GM12891 (cell line): ENCODE measurements around the gene KCP.

ENCODE experiments used
- DNase-seq: peaks from one replicate; pipeline ENCODE4 v3.0.0; 2011; ENCODE audit warnings: low spot score; ENCODE audit not compliant: insufficient read length
- FAIRE-seq: peaks from 2 replicates; lab custom pipeline; 2011; peaks lifted over from hg19 to GRCh38; lab: Jason Lieb, UNC
- PAX5 ChIP-seq: IDR thresholded peaks from 2 replicates; pipeline ENCODE4 v1.6.1; 2011; ENCODE audit warnings: low read length, moderate library complexity, mild to moderate bottlenecking; ENCODE audit not compliant: insufficient read depth, severe bottlenecking
- POLR2A ChIP-seq: IDR thresholded peaks from 2 replicates; pipeline ENCODE4 v1.6.1; 2011; ENCODE audit warnings: low read depth, low read length, control low read depth
- POLR2AphosphoS5 ChIP-seq: IDR thresholded peaks from 2 replicates; pipeline ENCODE4 v1.6.1; 2011; ENCODE audit warnings: low read depth, low read length, control low read depth
- POU2F2 ChIP-seq: IDR thresholded peaks from 2 replicates; pipeline ENCODE4 v1.6.1; 2011; ENCODE audit warnings: low read depth, mild to moderate bottlenecking, control low read depth, low read length, moderate library complexity
- SPI1 ChIP-seq: IDR thresholded peaks from 2 replicates; pipeline ENCODE4 v1.6.1; 2011; ENCODE audit warnings: low read depth, low read length, control low read depth
- TAF1 ChIP-seq: IDR thresholded peaks from 2 replicates; pipeline ENCODE4 v1.6.1; 2011; ENCODE audit warnings: low read depth, low read length, control low read depth

KCP gene

DNA sequence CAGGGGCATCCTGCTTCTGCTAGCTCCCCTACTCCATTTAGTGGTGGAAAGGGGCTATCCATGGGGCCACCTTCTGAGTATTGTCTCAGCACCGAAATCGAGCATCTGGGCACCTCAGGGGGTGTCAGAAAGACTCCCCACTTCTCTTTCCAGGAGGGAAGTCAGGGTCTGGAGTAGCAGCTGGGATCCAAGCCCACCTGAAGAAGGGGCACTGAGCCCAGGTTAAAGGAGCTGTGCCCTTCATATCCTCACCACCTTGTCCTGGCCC, 77.7 kb downstream of the KCP start:
- no peak for FAIRE-seq
- TF ChIP-seq PAX5: no peak
- TF ChIP-seq SPI1: no peak
- TF ChIP-seq TAF1: no peak
- TF ChIP-seq POLR2A: no peak
- TF ChIP-seq POU2F2: no peak
- no peak for TF ChIP-seq POLR2AphosphoS5

DNA sequence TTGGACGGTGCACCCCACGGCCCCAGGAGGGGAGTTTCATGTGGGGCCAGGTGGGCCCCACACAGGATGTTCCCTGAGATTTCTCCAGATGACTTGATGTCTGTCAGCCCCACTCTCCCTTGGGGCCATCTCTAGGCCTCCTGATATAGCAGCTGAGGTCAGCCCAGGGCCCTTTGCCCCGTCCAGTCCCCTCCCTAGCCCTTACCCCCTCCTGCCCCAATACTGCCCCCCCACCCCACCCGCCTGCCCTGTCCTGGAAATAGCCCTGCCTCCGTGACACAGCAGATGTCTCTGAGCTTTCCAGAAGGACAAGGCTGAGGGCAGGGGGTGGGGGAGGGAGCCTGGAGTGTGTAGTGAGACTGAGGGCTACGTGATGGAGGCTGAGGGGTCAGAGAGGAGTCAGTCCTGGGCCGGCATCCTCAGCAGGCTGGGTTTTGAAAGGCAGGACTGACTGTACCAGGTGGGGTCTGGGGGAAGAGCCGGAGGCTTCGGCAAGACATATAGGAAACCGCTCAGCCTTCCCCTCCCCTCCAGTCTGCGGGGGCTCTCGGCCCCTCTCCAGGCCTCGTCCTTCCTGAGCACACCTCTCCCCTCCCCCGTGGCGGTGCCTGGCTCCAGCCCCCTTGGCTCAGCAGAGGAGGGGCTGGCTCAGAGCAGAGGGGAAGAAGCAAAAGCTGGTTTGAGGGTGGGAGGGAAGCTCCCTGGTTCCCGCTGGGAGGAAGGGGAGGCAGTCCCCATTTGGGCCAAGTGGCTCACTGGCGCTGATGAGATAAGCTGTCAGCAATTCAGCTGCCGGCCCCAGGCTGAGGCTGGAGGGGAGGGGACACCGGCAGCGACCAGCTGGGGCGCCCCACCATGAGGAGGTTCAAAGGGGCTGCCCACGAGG, 78.3 kb downstream of the KCP start:
- TF ChIP-seq TAF1 (no peak), POU2F2 (no peak), PAX5 (no peak), POLR2AphosphoS5 (no peak), SPI1 (no peak), POLR2A (no peak)
- DNase-seq: no peak
- no peak for FAIRE-seq

More for the DNA sequence above, 77.7 kb downstream of the KCP start:
- DNase-seq: no peak

DNA sequence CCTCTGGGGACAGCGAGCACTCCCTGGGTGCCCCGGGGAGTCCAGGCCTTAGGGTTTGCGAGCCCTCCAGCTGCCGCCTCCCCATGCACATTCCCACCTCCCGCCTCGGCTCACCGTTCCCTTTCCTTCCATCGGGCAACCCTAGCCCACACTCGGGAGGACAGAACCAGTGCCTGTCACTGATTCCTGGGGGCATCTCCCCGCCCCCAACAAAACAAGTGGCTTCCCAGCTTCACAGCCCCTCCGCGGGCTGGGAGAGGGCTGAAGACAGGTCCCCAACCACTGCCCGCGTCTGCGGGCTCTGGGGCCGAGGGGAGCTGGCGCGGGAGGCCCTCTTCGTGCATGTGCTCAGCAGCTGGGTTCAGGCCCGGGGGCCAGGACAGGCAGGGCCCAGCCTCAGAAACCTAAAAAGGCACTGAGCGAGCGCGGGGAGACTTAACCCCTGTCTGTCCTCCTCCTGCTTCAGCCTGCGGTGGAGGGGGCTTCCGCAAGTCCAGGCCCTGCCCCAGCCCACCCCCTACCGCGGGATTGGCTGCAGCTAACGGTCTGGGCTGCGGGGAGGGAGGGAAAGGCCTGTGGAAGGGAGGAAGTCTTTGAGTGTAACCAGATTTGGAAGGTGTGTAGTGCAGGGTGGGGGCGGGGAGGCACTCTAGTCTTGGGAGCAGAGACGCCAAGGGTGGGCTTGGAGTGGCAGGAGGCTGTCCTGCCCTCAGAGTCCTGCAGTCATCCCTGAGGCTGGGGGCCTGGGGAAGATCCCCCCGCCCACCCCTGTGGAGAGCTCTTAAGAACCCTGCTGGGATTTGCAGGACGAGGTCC, 79.1 kb downstream of the KCP start:
- DNase-seq (no peak), FAIRE-seq (peak; percentile 33)
- TF ChIP-seq TAF1 (no peak), SPI1 (peak; percentile 17; the same call in 1 of the 2 replicates)

DNA sequence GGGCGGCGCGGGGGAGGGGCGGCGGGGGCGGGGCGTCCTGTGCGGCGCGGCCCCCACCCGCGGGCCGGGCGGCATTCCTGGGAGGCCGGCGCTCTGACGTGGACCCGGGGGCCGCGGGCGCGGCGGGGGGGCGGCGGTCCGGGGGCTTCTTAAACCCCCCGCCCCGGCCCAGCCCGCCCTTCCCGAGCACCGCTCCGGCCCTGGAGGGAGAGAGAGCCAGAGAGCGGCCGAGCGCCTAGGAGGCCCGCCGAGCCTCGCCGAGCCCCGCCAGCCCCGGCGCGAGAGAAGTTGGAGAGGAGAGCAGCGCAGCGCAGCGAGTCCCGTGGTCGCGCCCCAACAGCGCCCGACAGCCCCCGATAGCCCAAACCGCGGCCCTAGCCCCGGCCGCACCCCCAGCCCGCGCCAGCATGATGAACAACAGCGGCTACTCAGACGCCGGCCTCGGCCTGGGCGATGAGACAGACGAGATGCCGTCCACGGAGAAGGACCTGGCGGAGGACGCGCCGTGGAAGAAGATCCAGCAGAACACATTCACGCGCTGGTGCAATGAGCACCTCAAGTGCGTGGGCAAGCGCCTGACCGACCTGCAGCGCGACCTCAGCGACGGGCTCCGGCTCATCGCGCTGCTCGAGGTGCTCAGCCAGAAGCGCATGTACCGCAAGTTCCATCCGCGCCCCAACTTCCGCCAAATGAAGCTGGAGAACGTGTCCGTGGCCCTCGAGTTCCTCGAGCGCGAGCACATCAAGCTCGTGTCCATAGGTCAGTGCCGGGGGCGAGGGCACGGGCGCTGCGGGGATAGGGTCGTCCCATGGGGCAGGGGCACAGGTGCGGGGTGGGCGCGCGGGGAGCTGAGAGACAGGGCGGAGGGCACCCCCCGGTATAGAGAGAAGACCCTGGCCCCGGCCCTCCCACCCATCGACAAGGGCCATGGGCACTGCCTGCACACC, 80.0 kb downstream of the KCP start, which contains the start of gene FLNC:
TSS of gene FLNC (plus strand) at position 176 of the 947 bp plus-strand sequence. CDS start at position 408, 232 bp downstream.
- no peak for TF ChIP-seq TAF1
- TF ChIP-seq POU2F2: no peak
- no peak for TF ChIP-seq PAX5
- no peak for TF ChIP-seq POLR2A
- DNase-seq: no peak
- peak; percentile 84 for FAIRE-seq

DNA sequence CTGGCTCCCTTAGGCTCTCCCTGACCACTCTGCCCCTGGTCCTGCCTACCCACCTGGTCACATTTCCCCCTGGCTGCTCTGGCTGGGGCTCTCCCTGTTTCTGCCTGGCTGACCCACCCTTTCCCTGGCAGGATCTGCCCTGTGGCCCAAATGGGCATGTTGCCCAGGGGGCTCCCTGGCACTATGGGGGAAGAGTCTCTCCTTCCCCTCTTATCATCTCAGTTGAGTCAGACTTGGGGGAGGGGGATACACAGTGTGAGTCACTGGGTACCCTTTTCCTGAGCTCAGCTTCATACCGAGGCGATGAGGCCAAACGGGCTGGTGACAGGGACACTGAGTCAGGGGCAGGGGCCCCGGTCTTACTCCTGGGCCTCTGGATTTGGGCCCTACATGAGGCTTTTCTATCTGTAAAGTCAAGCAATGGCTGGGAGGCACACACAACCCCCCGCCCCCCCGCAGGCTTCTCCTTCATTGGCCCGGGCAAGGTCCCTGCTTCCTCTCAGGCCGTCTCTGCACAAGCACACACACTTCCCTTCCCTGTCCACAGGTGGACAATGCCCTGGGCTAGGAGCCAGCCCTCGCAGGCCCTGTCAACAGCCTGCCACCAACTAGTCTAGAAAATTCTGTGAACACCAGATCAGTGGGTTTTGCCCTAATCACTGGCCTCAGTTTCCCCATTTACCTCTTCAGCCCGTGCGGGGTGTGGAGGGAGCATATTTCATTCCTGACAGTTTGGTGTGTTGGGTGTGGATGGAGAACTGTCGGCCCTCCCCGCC, 80.9 kb downstream of the KCP start:
- no peak for FAIRE-seq
- DNase-seq: no peak
- TF ChIP-seq PAX5 (no peak), POLR2A (no peak), TAF1 (no peak), POLR2AphosphoS5 (no peak), SPI1 (no peak), POU2F2 (no peak)

DNA sequence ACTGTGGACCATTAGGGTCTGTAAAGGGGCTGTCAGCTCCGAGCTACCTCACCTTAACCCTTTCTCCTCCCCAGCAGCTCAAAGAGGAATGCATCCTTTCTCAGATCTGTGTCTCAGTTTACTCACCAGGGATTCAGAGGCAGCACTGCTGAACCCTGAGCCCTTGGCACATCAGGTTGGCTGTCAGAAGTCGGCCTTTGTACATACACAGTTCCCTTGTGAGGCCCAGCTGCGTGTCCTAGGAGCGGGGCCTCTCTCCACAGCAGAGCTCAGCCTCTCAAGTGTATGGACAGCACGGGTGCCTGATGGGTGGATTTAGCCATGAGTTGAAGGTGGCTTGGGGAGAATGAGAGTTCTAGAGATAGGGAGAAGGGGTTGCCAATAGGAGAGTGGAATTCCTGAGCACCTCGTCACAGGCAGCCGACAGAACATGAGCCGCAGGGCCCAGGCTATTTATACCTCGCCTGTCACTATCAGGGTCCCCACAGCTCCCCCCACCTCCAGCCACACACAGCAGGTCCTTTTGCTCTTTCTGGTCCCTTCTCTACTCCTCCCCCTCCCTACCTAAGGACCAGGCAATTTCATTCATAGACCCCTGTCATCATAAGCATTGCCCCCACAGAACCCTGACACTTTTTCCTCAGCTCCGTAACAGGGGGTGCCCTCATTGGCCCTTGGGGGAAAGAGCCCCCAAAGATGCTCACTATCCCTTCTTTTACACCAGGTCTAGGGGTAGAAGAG, 82.4 kb downstream of the KCP start:
- TF ChIP-seq TAF1: no peak
- no peak for TF ChIP-seq PAX5
- TF ChIP-seq SPI1: no peak
- no peak for TF ChIP-seq POLR2AphosphoS5
- TF ChIP-seq POLR2A: no peak
- no peak for TF ChIP-seq POU2F2
- DNase-seq (no peak), FAIRE-seq (no peak)

DNA sequence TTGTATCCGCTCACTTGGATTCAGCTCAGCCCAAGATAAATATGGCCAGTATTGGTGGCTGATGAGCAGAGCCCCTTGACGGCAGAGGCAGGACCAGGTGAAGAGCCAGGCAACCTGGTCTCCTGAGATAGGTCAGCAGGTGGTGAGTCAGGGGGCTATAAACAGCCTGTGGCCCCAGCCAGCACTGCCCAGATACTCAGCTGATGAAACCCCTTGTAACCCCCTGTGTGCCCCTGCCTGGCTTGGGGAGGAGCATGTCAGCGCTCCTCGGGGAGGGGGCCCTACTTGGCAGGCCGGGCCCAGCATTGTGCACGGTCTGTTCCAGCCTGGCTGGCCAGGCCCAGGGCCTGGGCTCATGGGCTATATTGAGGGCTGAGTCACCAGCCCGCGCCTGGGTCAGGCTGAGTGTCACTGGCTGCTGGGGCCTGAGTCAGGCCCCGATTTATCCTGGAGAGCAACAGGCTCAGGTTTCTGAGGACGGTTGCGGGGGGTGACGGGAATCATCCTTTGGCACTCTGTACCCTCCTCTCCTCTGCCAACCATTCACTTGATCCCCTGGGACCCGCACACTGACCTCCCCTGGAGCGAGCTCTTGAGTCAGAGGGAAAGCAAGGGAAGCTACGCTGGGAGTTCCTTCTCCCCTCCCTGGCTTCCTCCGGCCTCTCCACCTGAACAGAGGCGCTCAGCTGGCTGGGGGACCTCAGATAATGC, 83.1 kb downstream of the KCP start:
- FAIRE-seq: no peak
- TF ChIP-seq POLR2AphosphoS5 (no peak), POU2F2 (no peak), PAX5 (no peak), TAF1 (no peak), POLR2A (no peak), SPI1 (no peak)
- DNase-seq: no peak

DNA sequence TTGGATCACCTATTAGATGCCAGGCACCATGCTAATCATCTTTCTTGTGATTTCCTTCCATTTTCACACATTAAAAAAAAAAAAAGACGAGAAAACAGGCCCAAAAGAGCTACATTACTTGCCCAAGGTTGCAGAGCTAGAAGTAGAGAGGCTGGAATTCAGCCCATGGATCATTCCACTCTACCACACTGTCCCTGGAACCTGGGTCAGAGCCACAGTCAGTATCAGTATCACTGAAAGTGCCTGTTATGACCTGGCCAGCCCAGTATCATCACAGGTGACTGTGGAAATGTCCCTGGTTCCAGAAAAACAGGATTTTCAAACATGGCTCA, 83.6 kb downstream of the KCP start:
- FAIRE-seq: no peak
- no peak for TF ChIP-seq PAX5
- no peak for TF ChIP-seq TAF1
- no peak for TF ChIP-seq SPI1
- no peak for TF ChIP-seq POLR2A
- TF ChIP-seq POLR2AphosphoS5: no peak
- no peak for TF ChIP-seq POU2F2
- no peak for DNase-seq
